ENCODE measurements around the gene IFT57. TPM values are rescaled to one million over a fixed set of nuclear protein-coding genes. Genes with fewer than 3 reads are reported as not detected.

IFT57 gene
- total and polyA plus RNA-seq, 2 experiments from 2014 or later: 28.6 to 49.0 TPM

GRCh38 chr3:108159105-108159504 is 63.1 kb downstream of the IFT57 start:
- Histone ChIP-seq H3K79me2 (replicated peaks; ENCODE audit: insufficient read depth) (no peaks in the 10 kb centered on the region), H3K27me3 (ENCODE audit: insufficient read depth) (no peaks in the 10 kb centered on the region), H3K4me2 (no peak overlapping the region), H4K20me1 (replicated peaks; ENCODE audit: insufficient read depth) (no peaks in the 10 kb centered on the region), H3K27ac (ENCODE audit: low read depth) (no peak overlapping the region), H3K9me2 (ENCODE audit: insufficient read depth) (no peaks in the 10 kb centered on the region), H3F3A (replicated peaks; ENCODE audit: low read depth) (no peaks in the 10 kb centered on the region), H2AFZ (no peak overlapping the region), H3K4me1 (ENCODE audit: insufficient read depth) (no peaks in the 10 kb centered on the region), H3K4me3 (no peak overlapping the region), H3K36me3 (ENCODE audit: insufficient read depth) (no peaks in the 10 kb centered on the region)
- H3K27me3 Mint-ChIP-seq (ENCODE audit: insufficient read depth, low read depth, poor library complexity): peaks cover 2% of the 10 kb centered on the region
- H3K27ac Mint-ChIP-seq: no peak overlapping the region
- no peak for TF ChIP-seq STAT1 (IDR thresholded peaks at IDR 0.05; ENCODE audit: unreplicated experiment)
- no peak for TF ChIP-seq NANOG (IDR thresholded peaks at IDR 0.05; ENCODE audit: borderline replicate concordance)
- no peak for TF ChIP-seq JUNB (IDR thresholded peaks at IDR 0.05; ENCODE audit: unreplicated experiment)
- no peak for TF ChIP-seq ETS1 (IDR thresholded peaks at IDR 0.05)
- TF ChIP-seq ZNF462 (CRISPR knock-in tag; IDR thresholded peaks at IDR 0.05): no peak
- TF ChIP-seq CREB1 (CRISPR knock-in tag; IDR thresholded peaks at IDR 0.05; ENCODE audit: low read depth): no peak
- TF ChIP-seq CTCF (conservative IDR thresholded peaks at IDR 0.05; ENCODE audit: low read depth in 2 of 2): no peak
- no peak for TF ChIP-seq EZH2phosphoT487 (IDR thresholded peaks at IDR 0.05; ENCODE audit: unreplicated experiment)
- no peak for TF ChIP-seq EZH2 (IDR thresholded peaks at IDR 0.05; ENCODE audit: low read depth, unreplicated experiment)
- TF ChIP-seq REST (IDR thresholded peaks at IDR 0.05; ENCODE audit: unreplicated experiment): no peak
- TF ChIP-seq ZNF331 (CRISPR knock-in tag; IDR thresholded peaks at IDR 0.05; ENCODE audit: low read depth): no peak
- no peak for TF ChIP-seq POLR2AphosphoS5 (IDR thresholded peaks at IDR 0.05; ENCODE audit: low read depth)
- TF ChIP-seq ZNF114 (CRISPR knock-in tag; IDR thresholded peaks at IDR 0.05): no peak
- ATAC-seq (no peak), DNase-seq (ENCODE audit: low spot score) (no peak)
- H3K9me3 Mint-ChIP-seq: no peaks in the 10 kb centered on the region
- no peaks in the 10 kb centered on the region for H3K4me1 Mint-ChIP-seq
- no peaks in the 10 kb centered on the region for H3K36me3 Mint-ChIP-seq (ENCODE audit: low read depth)
- H3K4me3 Mint-ChIP-seq: no peak overlapping the region

Measured in GM23338 (cell line).